Measurements from ENCODE around the gene TYMS.

TYMS gene

GRCh38 chr18:712401-713134 is 55.1 kb downstream of the TYMS start, which contains the start of gene ENOSF1:
TSS of gene ENOSF1 (minus strand) at chr18:712630. CDS start at chr18:712587, 43 bp downstream.
- DNase-seq: peak; percentile 48

DNA sequence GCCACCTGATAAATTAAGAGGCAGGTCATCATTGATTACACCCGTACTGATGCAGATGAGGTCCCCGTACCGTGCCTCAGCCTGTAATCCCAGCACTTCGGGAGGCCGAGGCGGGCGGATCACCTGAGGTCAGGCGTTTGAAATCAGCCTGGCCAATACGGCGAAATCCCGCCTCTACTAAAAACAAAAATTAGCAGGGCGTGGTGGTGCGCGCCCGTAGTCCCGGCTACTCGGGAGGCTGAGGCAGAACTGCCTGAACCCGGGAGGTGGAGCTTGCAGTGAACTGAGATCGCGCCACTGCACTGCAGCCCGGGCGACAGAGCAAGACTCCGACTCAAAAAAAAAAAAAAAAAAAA is 55.7 kb downstream of the TYMS start:
- no peak for DNase-seq

DNA sequence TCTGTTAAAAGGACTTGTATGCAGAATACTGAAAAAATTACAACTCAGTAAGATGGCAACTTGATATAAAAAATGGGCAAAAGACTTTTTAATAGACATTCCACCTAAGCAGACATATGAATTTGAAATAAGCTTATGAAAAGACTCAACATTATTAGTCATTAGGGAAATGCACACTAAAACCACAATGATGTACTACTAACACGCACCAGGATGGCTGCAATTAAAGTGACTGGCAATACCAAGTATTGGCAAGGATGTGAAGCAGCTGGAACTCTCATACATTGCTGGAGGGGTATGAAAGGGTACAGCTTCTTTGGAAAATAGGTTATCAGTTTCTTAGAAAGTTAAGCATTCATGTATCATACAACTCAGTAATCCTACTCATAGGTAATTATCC is 58.2 kb downstream of the TYMS start:
- DNase-seq: no peak

DNA sequence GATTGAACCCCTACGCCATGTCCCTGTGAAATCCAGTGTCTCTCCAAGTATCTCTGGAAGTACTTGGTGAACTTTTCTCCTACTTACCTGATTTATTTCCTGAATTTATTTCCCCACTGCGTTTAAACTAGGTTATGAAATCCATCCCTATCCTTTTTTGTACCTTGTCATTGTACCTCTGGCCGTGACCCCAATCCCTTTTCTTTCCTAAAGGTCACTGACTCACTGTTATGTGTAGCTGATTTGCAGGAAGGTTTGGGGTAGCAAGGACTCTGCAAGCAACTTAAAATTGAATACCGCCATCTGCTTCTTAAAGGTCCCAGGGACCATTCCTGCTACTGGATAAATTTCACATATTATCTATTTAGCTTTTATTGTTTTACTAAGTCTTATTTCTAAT is 59.5 kb downstream of the TYMS start:
- DNase-seq: no peak

Measured in effector CD4-positive, alpha-beta T cell (primary cell).